IPS-18c (cell line): ENCODE data around the gene OGG1.

Experiments
- H3K4me3 ChIP-seq: 2 replicates; pipeline ENCODE4 v1.7.0; 2013; ENCODE audit warnings: low read depth, mild to moderate bottlenecking, low read length, moderate library complexity; ENCODE audit not compliant: insufficient read depth
- H3K9me3 ChIP-seq: one replicate; pipeline ENCODE4 v1.6.1; 2013; ENCODE audit warnings: mild to moderate bottlenecking, low read length, moderate library complexity; ENCODE audit not compliant: control insufficient read depth, insufficient read depth

Gene OGG1

GRCh38 chr3:9721015-9721699 is 28.6 kb upstream of the OGG1 start:
- Histone ChIP-seq H3K4me3 (no peak overlapping the region), H3K9me3 (no peaks in the 10 kb centered on the region)

DNA sequence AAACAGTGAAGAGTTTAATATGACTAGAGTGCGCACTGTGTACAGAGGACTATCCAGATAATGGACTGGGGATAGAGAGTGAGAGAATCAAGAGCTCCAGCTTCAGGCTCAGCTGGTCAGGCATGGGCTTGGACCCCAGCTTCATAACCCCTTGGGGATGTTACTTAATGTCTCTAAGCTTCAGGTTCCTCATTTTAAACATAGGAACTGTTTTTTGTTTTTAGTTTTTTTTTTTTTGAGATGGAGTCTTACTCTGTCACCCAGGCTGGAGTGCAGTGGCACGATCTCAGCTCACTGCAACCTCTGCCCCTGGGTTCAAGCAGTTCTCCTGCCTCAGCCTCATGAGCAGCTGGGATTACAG is 28.1 kb upstream of the OGG1 start:
- Histone ChIP-seq H3K4me3 (no peak overlapping the region), H3K9me3 (no peaks in the 10 kb centered on the region)

GRCh38 chr3:9725775-9726515 is 23.8 kb upstream of the OGG1 start:
- no peak overlapping the region for H3K4me3 ChIP-seq
- no peaks in the 10 kb centered on the region for H3K9me3 ChIP-seq

DNA sequence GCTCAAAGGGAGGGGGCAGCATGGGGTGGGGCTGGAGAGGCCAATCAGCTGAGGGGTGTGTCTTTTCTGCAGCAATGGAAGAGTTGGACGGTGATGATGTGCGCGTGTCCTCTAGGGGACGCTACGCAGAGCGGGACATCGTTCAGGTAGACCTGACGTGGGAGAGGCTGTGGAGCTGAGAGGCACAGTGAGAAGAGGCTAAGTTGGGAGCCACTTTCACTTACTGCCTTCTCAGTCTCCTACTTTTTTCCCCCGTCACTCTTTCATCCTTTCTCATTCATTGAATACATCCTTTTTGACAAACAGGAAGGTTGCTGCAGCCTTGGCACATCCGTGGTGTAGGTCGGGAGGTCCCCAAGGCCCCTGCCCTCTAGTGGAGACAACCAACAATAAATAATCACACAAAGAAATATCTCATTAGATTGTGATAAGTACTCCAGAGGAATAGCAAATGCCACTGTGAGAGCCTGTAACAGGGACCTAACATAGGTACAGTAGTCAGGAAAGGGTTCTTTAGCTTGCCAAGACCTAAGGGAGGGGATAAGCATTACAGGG is 22.6 kb upstream of the OGG1 start:
- no peaks in the 10 kb centered on the region for H3K9me3 ChIP-seq
- H3K4me3 ChIP-seq = peak overlapping the region; percentile 31; the same call in 1 of the 2 replicates

- no peak overlapping the region for H3K4me3 ChIP-seq
- H3K9me3 ChIP-seq = no peaks in the 10 kb centered on the region
Observed at GRCh38 chr3:9727743-9728142, 22.0 kb upstream of the OGG1 start.

GRCh38 chr3:9729419-9729818 is 20.3 kb upstream of the OGG1 start:
- Histone ChIP-seq H3K9me3 (no peaks in the 10 kb centered on the region), H3K4me3 (no peak overlapping the region)

GRCh38 chr3:9730657-9731205 is 19.0 kb upstream of the OGG1 start:
- peak overlapping the region; percentile 69 for H3K4me3 ChIP-seq

DNA sequence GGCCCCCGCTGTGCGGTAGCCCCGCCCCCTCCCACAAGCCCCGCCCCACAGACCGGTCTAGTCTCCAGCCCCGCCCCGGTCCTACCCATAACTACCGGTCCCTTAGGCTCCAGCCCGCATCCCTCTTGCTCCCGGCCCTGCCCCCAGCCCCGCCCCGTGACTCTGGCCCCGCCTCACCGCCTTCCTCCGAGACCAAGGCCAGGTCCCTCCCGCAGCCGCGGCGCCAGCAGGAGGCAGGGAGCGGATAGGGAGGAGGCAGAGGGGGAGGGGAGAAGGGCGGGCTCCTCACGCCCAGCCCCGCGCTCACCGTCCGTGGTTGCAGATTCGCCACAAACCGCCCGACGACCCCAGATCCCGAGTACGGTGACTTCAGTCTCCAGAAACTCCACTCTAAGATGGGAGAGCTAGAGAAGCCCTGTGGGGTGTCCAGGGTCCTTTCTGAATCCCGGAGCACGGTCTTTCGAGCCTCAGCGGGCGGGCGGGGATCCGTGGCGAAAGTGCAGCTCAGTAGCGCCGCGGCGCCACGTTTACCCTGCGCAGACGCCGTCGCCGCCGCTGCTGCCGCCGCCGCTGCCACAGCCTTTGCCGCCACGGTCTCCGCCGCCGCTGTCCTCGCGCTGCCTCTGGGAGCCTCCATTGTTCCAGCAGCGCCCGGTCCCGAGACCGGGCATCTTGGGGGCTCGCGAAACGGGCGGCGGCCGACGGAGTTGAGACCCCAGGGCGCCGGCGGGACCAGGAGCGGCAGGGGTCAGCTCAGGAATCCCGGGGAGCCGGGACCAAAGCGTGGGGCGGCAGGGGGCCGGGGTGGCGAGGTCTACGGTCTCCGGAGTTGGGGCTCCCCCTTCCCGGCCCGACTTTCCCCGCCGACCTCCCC is 18.3 kb upstream of the OGG1 start, which contains the start of gene BRPF1:
Gene BRPF1 (plus strand): TSS at position 530 of the 874 bp plus-strand sequence. CDS start 2,406 bp downstream, outside the sequence.
- Histone ChIP-seq H3K9me3 (no peaks in the 10 kb centered on the region), H3K4me3 (peak within 1 kb of the TSS; percentile 88)

More at GRCh38 chr3:9730657-9731205, 19.0 kb upstream of the OGG1 start:
- no peaks in the 10 kb centered on the region for H3K9me3 ChIP-seq

- Histone ChIP-seq H3K4me3 (peak overlapping the region; percentile 88), H3K9me3 (no peaks in the 10 kb centered on the region)
Observed at GRCh38 chr3:9732080-9732739, 17.5 kb upstream of the OGG1 start.

DNA sequence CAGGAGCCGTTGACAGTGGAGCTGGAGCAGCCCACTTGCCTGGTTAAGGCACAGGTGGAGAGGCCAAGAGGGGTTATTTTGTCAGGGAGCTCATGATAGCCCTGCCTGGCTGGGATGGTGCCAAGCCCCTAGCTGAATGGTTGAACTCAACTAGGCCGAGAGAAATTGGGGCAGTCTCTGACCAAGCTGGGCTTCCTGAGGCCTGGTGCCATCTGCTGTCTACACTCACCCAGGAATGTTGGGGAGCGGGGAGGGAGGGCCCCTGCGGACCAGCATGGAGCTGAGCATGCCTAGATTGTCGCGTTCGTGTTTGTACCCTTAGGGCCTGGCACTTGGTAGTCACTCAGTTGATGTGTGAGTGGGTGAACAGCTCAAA is 17.0 kb upstream of the OGG1 start:
- Histone ChIP-seq H3K4me3 (peak overlapping the region; percentile 88), H3K9me3 (no peaks in the 10 kb centered on the region)

- Histone ChIP-seq H3K9me3 (no peaks in the 10 kb centered on the region), H3K4me3 (no peak overlapping the region)
Observed at GRCh38 chr3:9736831-9737230, 12.9 kb upstream of the OGG1 start.

DNA sequence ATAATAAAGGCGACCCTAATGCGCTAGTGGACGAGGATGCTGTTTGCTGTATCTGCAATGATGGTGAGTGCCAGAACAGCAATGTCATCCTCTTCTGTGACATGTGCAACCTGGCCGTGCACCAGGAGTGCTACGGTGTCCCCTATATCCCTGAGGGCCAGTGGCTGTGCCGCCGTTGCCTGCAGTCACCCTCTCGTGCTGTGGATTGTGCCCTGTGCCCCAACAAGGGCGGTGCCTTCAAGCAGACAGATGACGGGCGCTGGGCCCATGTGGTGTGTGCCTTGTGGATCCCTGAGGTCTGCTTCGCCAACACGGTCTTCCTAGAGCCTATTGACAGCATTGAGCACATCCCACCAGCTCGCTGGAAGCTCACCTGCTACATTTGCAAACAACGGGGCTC is 10.6 kb upstream of the OGG1 start:
- Histone ChIP-seq H3K4me3 (no peak overlapping the region), H3K9me3 (no peaks in the 10 kb centered on the region)

- Histone ChIP-seq H3K9me3 (no peaks in the 10 kb centered on the region), H3K4me3 (no peak overlapping the region)
Observed at GRCh38 chr3:9742560-9742959, 7.2 kb upstream of the OGG1 start.

- Histone ChIP-seq H3K9me3 (no peaks in the 10 kb centered on the region), H3K4me3 (no peak overlapping the region)
Observed at GRCh38 chr3:9743548-9743947, 6.2 kb upstream of the OGG1 start.

DNA sequence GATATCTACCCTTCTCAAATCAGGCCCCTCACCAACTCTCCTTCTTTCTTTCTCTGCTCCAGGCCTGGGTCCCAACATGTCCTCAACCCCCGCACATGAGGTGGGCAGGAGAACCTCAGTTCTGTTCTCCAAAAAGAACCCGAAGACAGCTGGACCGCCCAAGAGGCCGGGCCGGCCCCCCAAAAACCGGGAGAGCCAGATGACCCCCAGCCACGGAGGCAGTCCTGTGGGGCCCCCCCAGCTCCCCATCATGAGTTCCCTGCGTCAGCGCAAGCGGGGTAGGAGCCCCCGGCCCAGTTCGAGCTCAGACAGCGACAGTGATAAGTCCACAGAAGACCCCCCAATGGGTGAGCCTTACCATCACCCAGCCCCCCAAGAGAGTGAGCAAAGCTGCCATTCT is 5.6 kb upstream of the OGG1 start:
- H3K4me3 ChIP-seq = no peak overlapping the region

DNA sequence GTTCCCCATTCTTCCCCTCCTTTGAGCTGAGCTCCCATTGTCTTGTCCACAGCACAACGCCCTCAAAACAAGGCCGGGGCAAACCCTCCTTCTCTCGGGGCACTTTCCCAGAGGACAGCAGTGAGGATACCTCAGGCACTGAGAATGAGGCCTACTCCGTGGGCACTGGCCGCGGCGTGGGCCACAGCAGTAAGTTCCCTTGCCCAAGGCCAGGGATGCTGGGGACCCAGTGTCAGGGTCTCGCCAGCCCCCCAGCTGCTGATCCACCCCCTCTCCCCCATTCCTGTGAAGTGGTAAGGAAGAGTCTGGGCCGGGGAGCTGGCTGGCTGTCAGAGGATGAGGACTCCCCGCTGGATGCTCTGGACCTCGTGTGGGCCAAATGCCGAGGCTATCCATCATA is 4.2 kb upstream of the OGG1 start:
- Histone ChIP-seq H3K9me3 (no peaks in the 10 kb centered on the region), H3K4me3 (no peak overlapping the region)

More for the DNA sequence above, 5.6 kb upstream of the OGG1 start:
- H3K9me3 ChIP-seq = no peaks in the 10 kb centered on the region

- H3K9me3 ChIP-seq = no peaks in the 10 kb centered on the region
- no peak overlapping the region for H3K4me3 ChIP-seq
Observed at GRCh38 chr3:9746330-9746729, 3.4 kb upstream of the OGG1 start.
